HEK293T (cell line): ENCODE results near the gene CSTF3.

Experiments
- BHLHE40 ChIP-seq: fragments of 450-650 bp; IDR thresholded peaks from 2 replicates; pipeline ENCODE4 v1.6.1; 2016; ENCODE audit warnings: mild to moderate bottlenecking, moderate library complexity, borderline replicate concordance
- ELF4 ChIP-seq: fragments of 450-650 bp; IDR thresholded peaks from 2 replicates; pipeline ENCODE4 v1.6.1; 2017; ENCODE audit warnings: antibody characterized with exemption
- FOXA1 ChIP-seq: fragments of 450-650 bp; IDR thresholded peaks from 2 replicates; pipeline ENCODE4 v1.6.1; 2016; ENCODE audit warnings: mild to moderate bottlenecking
- FOXK2 ChIP-seq: fragments of 450-650 bp; IDR thresholded peaks from 2 replicates; pipeline ENCODE4 v1.6.1; 2016; ENCODE audit warnings: mild to moderate bottlenecking
- FOXM1 ChIP-seq: fragments of 450-650 bp; IDR thresholded peaks from 2 replicates; pipeline ENCODE4 v1.6.1; 2017; ENCODE audit warnings: mild to moderate bottlenecking, borderline replicate concordance
- HDGF ChIP-seq: fragments of 450-650 bp; IDR thresholded peaks from 2 replicates; pipeline ENCODE4 v1.6.1; 2017; ENCODE audit warnings: antibody characterized with exemption, borderline replicate concordance
- LEF1 ChIP-seq: fragments of 450-650 bp; IDR thresholded peaks from 2 replicates; pipeline ENCODE4 v1.6.1; 2017; ENCODE audit warnings: mild to moderate bottlenecking, borderline replicate concordance
- NFRKB ChIP-seq: fragments of 450-650 bp; IDR thresholded peaks from 2 replicates; pipeline ENCODE4 v1.6.1; 2016; ENCODE audit warnings: mild to moderate bottlenecking, moderate library complexity
- PKNOX1 ChIP-seq: fragments of 450-650 bp; IDR thresholded peaks from 2 replicates; pipeline ENCODE4 v1.6.1; 2016
- SP1 ChIP-seq: fragments of 450-650 bp; IDR thresholded peaks from 2 replicates; pipeline ENCODE4 v1.6.1; 2017
- SUZ12 ChIP-seq: fragments of 450-650 bp; IDR thresholded peaks from 2 replicates; pipeline ENCODE4 v1.6.1; 2016; ENCODE audit warnings: mild to moderate bottlenecking
- TARDBP ChIP-seq: fragments of 450-650 bp; IDR thresholded peaks from 2 replicates; pipeline ENCODE4 v1.6.1; 2016
- ZNF384 ChIP-seq: fragments of 450-650 bp; IDR thresholded peaks from 2 replicates; pipeline ENCODE4 v1.6.1; 2016

- TF ChIP-seq TARDBP (no peak), PKNOX1 (no peak), FOXM1 (no peak), SP1 (no peak), BHLHE40 (no peak), FOXA1 (no peak), LEF1 (no peak), FOXK2 (no peak), HDGF (no peak), NFRKB (no peak), ELF4 (no peak), SUZ12 (no peak), ZNF384 (no peak)
These were observed 120.3 kb downstream of the CSTF3 start for GRCh38 chr11:33040862-33041453.
